HG03097 (cell line): Measurements from ENCODE around the gene ITIH3.

Experiments used
- ATAC-seq: cut with Tn5 transposase; IDR thresholded peaks from one replicate; pipeline ENCODE4 v1.9.1; 2021; ENCODE audit not compliant: unreplicated experiment, low FRiP score

The ITIH3 gene

DNA sequence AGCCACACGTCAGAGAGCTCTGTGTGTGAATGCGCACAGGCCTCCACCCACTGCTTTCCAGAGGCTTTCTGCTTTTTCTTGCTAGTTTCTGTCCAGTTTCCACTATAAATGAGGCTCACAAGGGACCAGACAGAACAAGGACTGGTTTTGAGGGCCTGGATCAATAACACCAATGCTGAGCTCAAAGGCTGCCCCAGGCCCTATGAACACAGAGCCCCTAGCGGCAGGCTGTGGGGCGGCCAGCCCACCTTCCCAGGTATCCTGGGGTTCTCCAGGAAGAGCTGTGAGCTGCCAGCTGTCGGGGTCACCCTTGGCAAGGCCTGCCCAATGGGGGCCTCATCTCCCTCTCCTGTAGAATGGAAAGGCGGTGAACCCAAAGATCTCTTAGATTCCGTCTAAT is 2.2 kb upstream of the ITIH3 start:
- no peak for ATAC-seq

DNA sequence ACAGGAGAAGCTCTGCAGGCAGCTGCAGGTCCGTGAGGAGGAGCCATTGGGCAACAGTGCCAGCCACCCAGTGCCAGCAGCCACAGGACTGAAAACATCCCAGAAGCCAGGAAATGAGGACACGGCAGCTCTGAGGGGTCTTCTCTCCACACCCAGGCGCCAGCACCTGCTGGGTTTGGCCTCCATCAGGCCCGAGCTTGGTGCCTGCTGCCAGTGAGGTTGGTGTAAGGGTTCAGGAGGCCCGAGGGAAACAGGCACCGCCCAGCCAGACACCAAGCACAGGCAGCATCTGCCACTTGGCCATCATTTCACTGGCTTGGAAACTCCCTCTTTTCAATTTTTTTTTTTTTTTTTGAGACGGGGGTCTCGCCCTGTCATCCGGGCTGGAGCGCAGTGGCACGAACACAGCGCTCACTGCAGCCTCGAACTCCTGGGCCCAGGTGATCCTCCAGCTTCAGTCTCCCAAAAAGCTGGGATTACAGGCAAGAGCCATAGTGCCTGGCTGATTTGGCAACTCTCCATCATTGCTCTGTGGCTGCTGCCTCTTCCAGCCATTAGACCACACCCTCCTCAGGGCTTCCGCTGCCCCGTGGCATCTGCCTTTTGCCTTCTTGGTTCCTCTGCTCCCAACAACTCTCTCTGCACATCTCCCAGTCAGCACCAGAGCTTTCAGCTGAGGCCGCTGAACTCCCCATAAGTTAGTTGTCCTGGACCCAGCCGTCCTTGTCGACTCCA is 1.5 kb upstream of the ITIH3 start:
- ATAC-seq = no peak

DNA sequence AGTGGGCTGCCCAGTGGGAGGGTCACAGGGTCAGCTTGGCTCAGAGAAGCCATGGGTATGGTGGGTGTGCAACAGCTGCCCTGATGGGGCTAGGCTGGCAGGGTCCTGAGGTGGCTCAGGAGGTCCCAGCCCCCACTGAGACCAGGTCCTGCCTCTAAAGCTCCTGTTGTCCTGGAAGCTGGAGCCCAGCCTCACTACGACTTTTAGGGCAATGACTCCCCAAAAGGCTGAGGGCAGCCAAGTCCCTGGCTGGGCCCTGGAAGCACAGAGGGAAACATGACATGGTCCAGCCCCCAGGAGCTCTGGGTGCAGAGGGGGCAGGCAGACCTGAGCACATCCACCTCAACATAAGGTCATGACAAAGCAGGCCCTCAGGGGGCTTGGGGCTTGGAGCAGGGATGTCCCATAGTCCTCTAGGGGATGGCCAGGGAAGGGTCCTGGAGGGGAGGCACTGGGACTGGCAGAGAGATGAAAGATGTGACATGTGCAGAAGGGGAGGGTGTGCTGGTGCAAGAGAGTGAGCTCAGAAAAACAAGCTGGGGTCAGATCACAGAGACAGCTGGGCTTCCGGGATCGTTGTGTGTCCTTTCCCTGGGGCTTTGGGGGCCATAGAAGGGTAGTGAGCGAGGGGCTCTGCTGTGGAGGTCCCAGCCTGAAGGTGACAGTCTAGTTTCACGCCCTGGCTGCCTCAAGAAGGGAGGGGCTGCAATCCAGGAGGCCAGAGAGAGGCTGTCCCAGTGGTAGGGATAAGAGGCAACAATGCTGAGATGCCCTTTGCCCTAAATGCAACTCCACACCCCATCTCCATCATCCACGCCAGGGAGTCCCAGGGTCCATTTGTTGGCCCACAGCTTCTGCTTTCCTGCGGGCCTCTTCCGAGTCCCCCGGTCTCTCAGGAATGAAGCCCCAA is 639 bp upstream of the ITIH3 start:
- ATAC-seq = no peak

DNA sequence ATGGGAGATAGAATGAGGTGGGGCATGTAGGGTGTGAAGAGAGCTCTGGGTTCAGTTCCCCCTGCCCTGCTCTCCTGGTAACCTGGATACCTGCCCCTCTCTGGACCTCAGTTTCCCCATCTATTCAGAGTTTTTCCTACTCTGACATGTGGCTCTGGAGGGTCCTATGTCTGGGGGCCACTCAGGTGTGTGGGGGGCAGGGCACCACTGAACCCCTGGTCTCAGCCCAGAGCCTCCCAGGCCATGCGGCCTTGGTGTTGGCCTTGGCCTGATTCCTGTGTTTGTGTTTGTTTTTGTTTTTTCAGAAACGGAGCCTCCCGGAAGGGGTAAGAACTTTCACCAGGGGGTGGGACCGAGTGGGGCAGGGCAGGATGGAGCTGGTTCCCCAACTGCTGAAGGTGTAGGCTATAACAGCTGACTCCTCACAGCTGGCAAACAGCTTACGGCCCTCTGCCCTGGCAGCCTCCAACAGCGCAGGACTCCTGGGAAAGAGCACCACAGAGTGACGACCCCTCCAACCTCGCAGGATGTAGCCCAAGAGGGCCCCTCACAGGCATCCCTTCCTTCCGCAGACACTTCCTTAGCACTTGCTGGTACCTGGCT is 803 bp downstream of the ITIH3 start:
- no peak for ATAC-seq

DNA sequence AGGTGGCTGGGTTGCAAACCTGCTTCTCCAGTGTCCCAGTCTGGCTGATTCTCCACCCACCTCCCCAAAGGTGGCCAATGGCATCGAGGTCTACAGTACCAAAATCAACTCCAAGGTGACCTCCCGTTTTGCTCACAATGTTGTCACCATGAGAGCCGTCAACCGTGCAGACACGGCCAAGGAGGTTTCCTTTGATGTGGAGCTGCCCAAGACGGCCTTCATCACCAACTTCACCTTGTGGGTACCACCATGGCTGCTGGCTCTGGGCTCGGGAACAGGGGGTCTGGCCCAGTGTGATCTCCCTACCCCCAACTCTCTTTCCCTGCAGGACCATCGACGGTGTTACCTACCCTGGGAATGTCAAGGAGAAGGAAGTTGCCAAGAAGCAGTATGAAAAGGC is 1.8 kb downstream of the ITIH3 start:
- ATAC-seq = no peak

DNA sequence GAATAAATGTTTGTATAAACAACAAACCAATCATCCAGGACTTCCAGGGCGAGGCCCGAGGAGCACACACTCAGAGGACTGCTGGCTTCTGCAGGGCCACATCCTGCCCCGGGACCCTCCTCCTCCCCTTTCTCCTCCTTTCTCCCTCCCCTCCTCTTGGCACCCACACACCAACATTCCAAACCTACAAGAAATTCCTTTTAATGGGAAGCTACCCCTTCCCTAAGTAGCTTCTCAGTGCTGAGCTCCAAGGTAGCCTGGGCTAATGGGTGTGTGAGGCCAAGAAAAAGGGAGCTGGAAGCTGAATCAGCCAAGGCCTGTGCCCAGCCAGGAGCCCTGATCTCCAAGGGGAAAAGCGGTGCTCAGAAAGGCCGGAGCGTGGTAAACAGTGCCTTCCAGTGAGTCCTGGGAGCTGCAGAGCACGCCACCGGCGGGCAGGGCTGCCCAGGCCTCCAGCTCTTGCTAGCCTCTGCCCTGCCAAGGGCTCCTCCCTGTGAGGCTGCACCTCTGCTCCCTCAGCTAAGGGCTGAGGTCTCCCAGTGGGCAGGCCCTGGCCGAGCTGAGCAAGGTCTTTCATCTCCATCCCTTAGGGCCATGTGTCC is 3.9 kb downstream of the ITIH3 start:
- ATAC-seq = no peak

DNA sequence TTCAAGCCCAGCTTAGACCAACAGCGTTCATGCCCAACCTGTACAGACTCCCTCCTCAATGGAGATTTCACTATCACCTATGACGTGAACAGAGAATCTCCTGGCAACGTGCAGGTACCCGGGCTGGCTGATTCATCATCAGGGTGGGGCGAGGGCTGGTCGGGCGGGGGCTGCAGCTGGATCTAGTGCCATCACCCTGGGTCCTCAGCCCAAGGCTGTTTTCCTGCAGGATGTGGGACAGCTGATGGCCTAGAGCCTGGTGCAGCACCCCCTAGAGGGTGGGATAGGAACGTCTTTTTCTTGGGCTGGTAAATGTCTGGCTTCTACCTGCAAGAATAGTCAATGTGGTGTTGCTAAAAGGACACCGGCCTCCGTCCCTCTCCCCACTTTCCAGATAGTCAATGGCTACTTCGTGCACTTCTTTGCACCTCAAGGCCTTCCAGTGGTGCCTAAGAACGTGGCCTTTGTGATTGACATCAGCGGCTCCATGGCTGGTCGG is 4.4 kb downstream of the ITIH3 start:
- no peak for ATAC-seq

DNA sequence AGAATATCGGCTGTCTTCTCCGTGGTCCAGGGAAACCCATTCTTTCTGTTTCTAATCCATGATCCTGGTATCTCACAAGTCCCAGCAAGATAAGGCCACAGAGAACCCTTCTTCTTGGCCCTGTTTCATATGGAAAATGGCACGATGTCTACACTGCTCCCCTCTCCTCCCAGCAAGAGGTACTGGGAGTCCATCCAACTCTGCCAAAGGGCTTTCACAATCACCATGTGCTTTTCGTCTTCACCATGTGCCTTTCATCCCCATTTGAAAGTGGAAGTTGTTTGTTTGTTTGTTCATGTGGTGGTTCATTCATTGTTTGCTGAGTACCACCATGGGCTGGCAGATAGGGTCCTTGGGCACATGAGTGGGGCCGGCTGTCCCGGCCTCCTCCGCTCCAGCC is 5.5 kb downstream of the ITIH3 start:
- ATAC-seq = no peak

DNA sequence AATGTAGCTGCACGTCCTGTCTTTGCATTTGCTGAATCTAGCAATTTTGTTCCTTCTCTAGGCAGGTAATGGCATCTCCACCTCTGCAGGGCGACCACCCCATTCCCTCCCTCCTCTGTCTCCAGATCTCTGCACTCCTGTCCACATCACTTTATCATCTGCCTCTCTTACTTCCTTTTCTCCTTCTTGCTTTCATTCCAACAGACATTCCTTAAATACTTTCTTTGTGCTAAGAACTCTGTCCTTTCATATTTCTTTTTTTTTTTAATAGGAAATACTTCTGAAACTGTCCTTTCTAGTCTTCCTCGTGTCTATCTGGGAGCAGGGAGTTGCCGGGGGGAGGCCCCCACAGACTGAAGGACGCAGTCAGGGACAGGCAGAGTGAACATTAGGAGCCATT is 7.2 kb downstream of the ITIH3 start:
- ATAC-seq = no peak

DNA sequence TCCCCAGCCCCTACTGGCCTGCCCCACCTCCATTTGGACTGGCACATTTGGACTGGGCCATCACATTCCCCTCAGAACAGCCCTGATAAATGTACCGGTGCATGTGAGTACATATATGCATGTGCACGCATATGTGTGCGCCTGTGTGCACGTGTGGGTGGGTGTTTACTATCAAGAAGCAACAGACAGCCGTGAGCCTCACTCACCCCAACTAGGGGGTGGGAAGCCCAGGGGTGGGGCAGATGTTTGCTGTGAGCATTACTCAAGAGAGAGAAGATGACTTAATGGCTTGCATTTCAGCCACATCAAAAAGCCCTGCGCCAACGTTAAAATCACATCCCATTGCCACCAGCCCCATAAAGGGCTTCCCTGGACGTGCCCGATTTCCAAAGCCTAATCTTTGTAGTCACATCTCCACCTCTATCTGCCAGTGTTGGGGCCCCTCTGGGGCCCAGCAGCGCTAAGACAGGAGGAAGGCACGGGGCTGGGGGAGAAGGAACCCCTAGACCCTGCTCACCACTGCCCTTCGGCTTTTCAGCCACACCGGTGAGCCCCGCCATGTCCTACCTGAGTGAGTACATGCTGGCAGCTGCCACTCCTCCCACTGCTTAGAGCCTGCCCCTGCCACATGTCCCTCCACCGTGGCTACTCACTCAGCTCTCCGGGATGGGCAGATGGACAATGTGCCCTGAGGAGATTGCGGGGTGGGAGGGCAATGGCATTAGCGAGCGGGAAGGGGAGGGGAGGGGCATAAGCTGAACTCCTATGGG is 10.9 kb downstream of the ITIH3 start:
- no peak for ATAC-seq

DNA sequence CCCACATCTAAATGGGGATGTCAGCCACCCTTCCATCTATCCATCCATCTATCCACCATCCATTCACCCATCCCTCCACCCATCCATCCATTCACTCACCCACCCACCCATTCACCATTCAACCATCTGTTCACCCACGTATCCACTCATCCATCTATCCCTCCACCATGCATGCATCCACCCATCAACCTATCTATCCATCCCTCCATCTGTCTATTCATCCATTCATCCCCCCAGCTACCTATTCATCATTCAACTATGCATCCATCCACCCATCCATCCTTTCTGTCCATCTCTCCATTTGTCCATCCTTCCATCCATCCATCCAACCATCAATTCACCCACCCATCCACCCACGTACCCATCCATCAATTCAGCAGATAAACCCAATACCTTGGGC is 14.6 kb downstream of the ITIH3 start:
- ATAC-seq = no peak

DNA sequence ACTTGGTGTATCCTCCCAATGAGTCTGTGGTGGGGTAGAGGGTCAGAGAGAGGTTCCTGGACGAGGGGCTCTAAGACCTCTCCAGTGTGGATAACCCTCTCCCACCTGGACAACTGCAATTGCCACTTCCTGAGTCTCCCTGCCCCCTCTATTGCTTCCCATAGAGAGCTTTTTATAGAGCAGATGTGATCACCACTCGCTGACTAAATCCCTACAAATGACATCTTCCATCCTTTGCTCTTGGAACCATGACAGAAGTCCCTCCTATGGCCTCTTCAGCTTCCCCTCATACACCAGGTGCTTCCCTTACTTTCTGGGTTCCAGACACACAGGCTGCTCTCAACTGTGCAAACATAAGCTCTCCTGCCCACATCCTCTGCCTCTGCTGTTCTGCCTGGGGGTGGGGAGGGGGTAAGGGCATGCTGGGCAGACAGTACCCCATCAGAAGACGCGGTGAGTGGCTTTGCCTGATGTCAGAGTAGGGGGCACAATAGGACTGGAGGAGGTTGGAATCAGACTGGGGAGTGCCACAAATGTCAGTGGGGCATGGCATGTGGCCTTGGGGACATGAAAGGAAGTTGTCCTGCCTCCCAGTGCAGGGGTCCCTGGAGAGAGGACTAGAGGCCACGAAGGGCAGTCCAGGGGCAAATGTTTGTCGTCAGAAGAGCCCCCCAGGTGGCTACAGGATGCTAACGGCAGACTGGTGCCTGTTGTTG is 15.2 kb downstream of the ITIH3 start:
- ATAC-seq = no peak

DNA sequence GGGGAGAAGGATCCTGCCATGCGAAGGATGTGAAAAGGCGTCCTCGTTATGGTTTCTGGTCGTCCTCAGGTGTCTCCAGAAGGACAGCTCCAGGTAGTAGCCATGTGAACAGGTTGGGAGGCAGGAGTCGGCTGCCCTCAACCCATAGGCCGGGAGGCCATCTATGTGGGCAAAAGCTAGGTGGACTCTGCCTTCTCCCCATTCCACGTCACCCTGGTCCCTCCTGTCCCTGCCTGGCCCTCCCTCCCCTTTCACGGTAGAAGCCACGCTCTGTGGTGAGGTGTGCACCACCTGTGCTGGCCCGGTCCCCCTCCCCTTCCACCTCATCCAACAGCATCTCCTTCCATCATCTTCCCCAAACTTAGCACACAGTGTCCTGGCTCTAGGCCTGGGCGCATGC is 16.3 kb downstream of the ITIH3 start:
- ATAC-seq = no peak

DNA sequence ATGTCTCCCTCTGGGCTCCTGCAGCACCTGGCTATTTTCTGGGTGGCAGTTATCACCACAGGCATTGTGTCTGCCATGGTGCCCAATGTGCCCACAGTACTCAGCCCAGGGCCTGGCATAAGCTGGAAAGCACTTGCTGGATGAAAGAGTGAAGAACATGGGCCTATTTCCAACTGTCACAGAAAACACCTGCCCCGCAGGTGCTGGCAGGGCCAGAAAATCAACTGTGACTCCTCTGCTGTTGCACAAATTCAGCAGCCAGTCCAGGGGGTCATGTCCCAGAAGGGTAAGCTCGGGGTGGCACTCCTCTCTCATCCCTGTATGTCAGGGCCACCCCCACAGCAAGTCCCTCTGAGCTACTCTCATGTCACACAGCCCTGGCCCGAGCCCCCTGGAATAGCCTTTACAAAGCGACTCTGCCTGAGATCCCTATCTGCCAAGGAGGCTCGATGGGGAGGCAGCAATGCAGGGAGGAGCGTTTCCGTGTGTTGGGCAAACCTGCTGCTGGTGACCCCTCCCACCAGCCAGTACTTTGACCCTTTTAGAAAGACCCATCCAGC is 16.9 kb downstream of the ITIH3 start:
- ATAC-seq = no peak

DNA sequence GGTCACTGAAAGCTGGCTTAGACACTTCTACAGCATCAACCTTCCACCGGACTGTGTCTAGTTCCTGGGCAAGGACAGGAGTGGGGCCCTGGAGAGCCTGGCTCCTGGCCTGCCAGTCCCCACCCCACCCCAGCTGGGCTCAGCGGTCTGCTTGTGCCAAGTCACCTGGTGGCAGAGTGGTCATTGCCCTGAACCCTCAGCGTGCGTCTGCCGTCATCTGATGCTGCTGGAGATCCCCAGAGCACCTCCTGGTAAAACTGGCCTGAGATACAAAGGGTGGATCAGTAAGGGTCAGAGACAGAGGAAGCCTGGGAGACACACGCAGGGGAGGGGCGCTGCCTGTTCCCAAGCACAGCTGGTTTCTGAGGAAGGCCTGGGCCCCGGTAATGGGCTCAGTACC is 19.2 kb downstream of the ITIH3 start:
- ATAC-seq = no peak

DNA sequence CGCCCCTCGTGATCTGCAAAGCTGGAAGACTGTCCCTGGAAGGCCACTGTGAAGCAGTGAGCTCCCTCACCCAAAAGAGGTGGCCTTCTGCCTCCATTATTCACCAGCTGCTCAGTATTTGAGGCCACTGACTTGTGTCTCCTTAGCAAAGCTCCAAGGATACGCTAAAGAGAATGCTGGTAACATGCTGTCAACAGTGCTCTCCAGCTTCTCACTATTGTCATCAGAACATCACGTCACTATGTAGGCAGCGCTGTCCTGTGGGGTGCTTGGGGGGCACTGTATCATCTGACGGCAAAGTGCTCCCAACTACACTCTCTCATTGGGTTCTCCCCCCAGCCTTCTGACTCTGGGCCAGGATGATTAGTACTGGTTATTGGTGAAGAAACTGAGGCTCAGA is 21.6 kb downstream of the ITIH3 start:
- no peak for ATAC-seq

DNA sequence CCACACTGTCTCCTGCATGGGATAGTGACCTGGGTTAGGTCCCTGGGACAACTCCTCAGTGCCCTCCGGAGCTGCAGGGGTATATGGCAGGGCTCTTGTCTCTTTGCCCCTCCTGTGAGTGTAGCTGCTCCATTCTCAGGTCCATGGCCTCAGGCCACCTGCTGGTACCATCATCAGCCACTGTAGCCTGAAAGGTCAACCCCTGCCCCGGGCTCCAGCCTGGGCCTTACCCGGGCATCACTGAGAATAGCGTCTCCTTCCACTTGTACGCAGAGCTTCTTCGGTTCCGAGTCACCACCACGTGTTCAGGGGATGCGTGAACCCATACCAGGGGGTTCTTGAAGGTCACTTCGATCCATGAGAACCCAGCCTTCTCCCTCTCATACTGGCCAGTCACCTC is 22.1 kb downstream of the ITIH3 start:
- no peak for ATAC-seq

DNA sequence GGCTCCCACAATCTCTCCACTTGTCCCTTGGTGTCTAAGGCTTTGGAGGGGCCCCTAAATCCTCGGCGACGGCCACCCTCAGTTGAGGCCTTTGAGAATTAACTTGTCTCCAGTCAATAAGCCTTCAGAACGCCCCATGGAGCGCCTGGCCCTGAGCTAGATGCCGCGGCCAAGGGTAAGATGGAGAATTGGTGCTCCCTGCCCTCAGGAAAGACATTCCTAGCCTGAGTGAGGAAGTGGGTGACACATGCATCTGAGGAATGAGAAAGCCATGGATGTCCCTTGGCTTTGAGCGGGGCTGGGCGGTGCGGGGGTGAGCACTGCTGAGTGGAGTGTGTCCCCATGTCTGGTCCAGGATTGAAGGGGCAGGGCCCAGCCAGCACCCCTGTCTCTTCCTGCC is 22.6 kb downstream of the ITIH3 start:
- no peak for ATAC-seq

DNA sequence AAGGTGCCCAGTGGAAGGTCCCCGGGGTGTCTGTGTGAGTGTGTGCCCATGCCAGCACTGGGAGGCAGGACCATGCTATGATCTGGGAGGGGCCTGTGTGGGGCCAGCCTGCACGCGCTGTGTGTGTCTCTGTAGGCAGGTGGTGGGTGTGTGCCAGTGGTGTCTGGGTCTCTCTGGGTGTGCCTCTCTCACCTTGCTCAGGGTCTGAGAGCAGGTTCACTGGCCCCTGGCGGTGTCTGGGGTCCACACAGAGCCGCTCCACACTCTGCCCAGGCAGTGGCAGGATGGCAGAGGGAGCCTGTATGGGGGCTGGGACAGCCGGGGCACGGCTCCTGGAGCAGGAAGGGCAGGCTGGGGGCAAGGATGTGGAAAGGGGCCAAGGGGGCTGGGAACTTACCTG is 23.3 kb downstream of the ITIH3 start:
- ATAC-seq = no peak
